OCI-LY1 (cell line): Measurements from ENCODE around the gene NPIPA5.
"Not testable (repeated sequence)": the region's sequence is repeated elsewhere in the genome, so short reads cannot be mapped to it uniquely, and the experiment has no call there.

Experiments used
- H2AFZ ChIP-seq: fragments of 200-600 bp; sonication (generic), shearing (Covaris generic); 2 replicates; pipeline ENCODE4 v1.6.0; 2014; ENCODE audit warnings: antibody characterized with exemption, mild to moderate bottlenecking, low read length
- H3F3A ChIP-seq: fragments of 200-600 bp; sonication (generic), shearing (Covaris generic); 2 replicates; pipeline ENCODE4 v1.6.0; 2014; ENCODE audit warnings: mild to moderate bottlenecking, antibody characterized with exemption, low read length, moderate library complexity; ENCODE audit not compliant: insufficient read depth
- H3K27ac ChIP-seq: fragments of 200-600 bp; sonication (generic); 2 replicates; pipeline ENCODE4 v1.5.1; 2014; ENCODE audit warnings: low read length, mixed run types, mild to moderate bottlenecking, low read depth; ENCODE audit not compliant: poor library complexity, severe bottlenecking
- H3K27me3 ChIP-seq: fragments of 200-600 bp; sonication (generic); 2 replicates; pipeline ENCODE4 v1.6.0; 2014; ENCODE audit warnings: antibody characterized with exemption, mild to moderate bottlenecking, low read length, moderate library complexity; ENCODE audit not compliant: insufficient read depth
- H3K36me3 ChIP-seq: fragments of 200-600 bp; sonication (generic); 2 replicates; pipeline ENCODE4 v1.6.1; 2014; ENCODE audit warnings: mild to moderate bottlenecking, antibody characterized with exemption, low read length, moderate library complexity, mixed read lengths; ENCODE audit not compliant: insufficient read depth
- H3K4me1 ChIP-seq: fragments of 200-600 bp; sonication (generic); 2 replicates; pipeline ENCODE4 v1.5.1; 2014; ENCODE audit warnings: mild to moderate bottlenecking, low read length, moderate library complexity; ENCODE audit not compliant: insufficient read depth, severe bottlenecking
- H3K4me2 ChIP-seq: fragments of 200-600 bp; sonication (generic), shearing (Covaris generic); 2 replicates; pipeline ENCODE4 v1.6.1; 2014; ENCODE audit warnings: low read length
- H3K4me3 ChIP-seq: fragments of 200-600 bp; sonication (generic); 2 replicates; pipeline ENCODE4 v1.5.1; 2014; ENCODE audit warnings: low read length, low read depth, mild to moderate bottlenecking, mixed read lengths; ENCODE audit not compliant: poor library complexity, severe bottlenecking
- H3K79me2 ChIP-seq: fragments of 200-600 bp; shearing (Covaris generic); 2 replicates; pipeline ENCODE4 v1.6.1; 2016; ENCODE audit warnings: mixed run types, low read length, mixed read lengths; ENCODE audit not compliant: insufficient read depth
- H3K9ac ChIP-seq: fragments of 200-600 bp; sonication (generic), shearing (Covaris generic); 2 replicates; pipeline ENCODE4 v1.6.1; 2014; ENCODE audit warnings: mild to moderate bottlenecking, low read length, mixed read lengths
- H3K9me2 ChIP-seq: fragments of 200-600 bp; sonication (generic), shearing (Covaris generic); 2 replicates; pipeline ENCODE4 v1.6.1; 2014; ENCODE audit warnings: low read depth, mild to moderate bottlenecking, low read length, mixed read lengths
- H3K9me3 ChIP-seq: fragments of 200-600 bp; shearing (Covaris generic); 2 replicates; pipeline ENCODE4 v1.6.1; 2014; ENCODE audit warnings: low read length, mixed read lengths
- H4K20me1 ChIP-seq: fragments of 200-600 bp; sonication (generic), shearing (Covaris generic); 2 replicates; pipeline ENCODE4 v1.6.0; 2016; ENCODE audit warnings: mild to moderate bottlenecking, low read length; ENCODE audit not compliant: insufficient read depth

The NPIPA5 gene

DNA sequence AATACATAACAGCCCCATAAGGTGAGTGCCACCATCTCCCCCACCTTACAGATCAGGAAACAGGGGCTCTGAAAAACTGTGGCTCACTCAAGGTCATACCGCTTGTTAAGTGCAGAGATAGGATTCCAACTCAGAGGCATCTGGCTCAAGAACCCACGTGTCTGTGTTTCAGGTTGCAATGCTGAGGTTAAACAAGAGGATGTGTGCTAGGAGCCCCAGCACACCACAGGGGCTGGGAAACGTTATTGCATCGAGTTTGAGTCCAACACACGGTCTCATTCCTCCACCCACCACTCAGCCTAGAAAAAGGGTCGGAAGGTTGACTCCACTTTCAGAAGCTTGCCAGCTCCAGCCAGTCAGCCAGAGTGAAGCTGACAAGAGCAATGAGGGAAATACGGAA is 29.4 kb downstream of the NPIPA5 start:
- not testable (repeated sequence) for H3K4me2 ChIP-seq, H3K4me1 ChIP-seq, H3K4me3 ChIP-seq, H3K9ac ChIP-seq, H3F3A ChIP-seq, H4K20me1 ChIP-seq, H3K27me3 ChIP-seq, H3K9me3 ChIP-seq, H3K36me3 ChIP-seq, H3K79me2 ChIP-seq, H3K9me2 ChIP-seq, H3K27ac ChIP-seq, H2AFZ ChIP-seq

DNA sequence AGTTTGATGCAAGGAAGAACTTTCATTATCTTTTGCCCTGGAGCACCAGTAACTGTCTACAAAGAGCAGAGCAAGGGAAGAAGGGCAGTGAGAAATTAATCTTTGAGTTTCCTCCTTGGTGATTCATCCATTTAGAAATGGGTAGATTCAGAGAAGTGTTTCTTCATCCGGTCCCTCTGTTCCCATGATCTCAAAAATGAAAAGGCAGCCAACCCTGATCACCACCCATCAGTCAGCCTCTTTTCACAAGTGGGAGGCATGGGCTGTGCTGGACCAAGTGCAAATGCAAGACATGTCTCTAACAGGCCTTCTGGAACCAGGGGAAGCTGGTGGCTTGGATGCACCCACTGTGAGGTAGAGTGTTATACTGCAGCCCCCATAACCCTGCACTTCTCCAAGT is 35.8 kb downstream of the NPIPA5 start:
- H3K9ac ChIP-seq, H4K20me1 ChIP-seq, H3K9me2 ChIP-seq, H3F3A ChIP-seq, H3K9me3 ChIP-seq, H3K79me2 ChIP-seq, H3K4me2 ChIP-seq, H3K27me3 ChIP-seq, H3K4me3 ChIP-seq, H3K4me1 ChIP-seq, H2AFZ ChIP-seq, H3K27ac ChIP-seq, H3K36me3 ChIP-seq: not testable (repeated sequence)

GRCh38 chr16:15338986-15339385 is 39.1 kb downstream of the NPIPA5 start:
- not testable (repeated sequence) for H3K4me1 ChIP-seq, H3K27me3 ChIP-seq, H2AFZ ChIP-seq, H3K4me2 ChIP-seq, H3K9ac ChIP-seq, H3K27ac ChIP-seq, H3K4me3 ChIP-seq, H4K20me1 ChIP-seq, H3K9me2 ChIP-seq, H3K36me3 ChIP-seq, H3K79me2 ChIP-seq, H3K9me3 ChIP-seq, H3F3A ChIP-seq

DNA sequence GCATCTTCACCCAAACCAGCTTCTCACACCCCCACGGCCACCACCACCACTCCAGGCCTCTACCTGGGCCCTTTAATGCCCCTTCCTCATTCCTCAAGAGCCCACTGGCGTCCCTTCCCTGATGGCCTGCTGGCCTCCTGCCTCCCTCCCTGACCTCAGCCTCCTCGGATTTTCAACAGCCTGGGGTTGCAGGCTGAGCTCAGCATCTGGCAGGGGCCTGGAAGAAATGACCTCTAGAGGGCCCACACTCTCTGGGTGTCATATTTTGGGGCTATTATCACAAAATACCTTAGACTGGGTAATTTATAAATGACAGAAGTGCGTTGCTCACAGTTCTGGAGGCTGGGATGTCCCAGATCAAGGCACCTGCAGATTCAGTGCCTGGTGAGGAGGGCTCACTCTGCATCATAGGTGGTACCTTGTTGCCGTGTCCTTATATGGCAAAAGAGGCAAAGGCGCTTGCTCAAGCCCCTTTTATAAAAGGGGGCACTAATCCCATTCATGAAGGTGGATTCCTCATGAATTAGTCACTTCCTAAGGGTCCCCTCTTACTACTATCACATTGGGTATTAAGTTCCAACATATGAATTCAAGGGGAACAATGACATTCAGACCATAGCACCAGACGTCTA is 40.0 kb downstream of the NPIPA5 start:
- not testable (repeated sequence) for H4K20me1 ChIP-seq, H2AFZ ChIP-seq, H3K27ac ChIP-seq, H3K9ac ChIP-seq, H3K4me3 ChIP-seq, H3K79me2 ChIP-seq, H3K36me3 ChIP-seq, H3K9me3 ChIP-seq, H3K4me1 ChIP-seq, H3F3A ChIP-seq, H3K27me3 ChIP-seq, H3K4me2 ChIP-seq, H3K9me2 ChIP-seq

DNA sequence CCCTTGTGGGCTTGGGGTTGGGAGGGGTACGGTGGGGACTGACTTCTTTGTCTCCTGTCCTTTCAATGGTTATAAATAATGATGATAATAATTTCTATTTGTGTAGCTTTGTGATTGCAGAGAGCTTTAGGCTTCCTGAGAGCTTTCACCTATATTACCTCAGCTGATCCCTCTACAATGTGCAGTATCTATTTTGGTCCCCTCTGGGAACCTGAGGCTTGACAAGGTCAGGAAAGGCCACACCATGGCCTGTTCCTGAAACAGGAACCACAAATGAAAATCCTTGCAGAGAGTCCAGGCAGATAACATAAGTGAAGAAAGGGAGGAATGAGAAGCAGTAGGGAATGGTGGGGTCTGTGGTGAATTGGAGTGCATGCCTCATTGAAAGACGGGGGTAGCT is 42.5 kb downstream of the NPIPA5 start:
- H4K20me1 ChIP-seq, H3K36me3 ChIP-seq: not testable (repeated sequence)

DNA sequence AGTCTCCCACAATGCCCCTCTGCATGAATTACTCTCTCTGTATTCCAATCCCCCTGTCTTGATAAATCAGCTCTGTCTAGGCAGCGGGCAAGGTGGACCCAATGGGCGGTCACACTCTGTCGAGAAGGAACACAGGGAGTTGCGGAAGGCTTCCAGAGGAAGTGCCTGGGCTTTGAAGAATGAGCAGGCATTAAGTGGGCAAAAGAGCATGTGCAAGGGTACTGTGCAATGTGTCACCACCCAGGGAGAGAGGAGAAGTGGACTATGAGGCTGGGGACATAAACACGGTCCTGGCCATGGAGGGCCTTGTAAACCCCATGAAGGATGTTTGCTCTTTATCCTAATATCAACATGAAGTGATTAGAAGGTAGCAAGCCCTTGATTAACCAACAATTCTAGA is 44.1 kb downstream of the NPIPA5 start:
- H3K4me1 ChIP-seq, H3K9me3 ChIP-seq, H4K20me1 ChIP-seq, H3F3A ChIP-seq, H3K9ac ChIP-seq, H3K4me3 ChIP-seq, H3K27me3 ChIP-seq, H3K36me3 ChIP-seq, H3K79me2 ChIP-seq, H2AFZ ChIP-seq, H3K27ac ChIP-seq, H3K4me2 ChIP-seq, H3K9me2 ChIP-seq: not testable (repeated sequence)

More for the DNA sequence above, 42.5 kb downstream of the NPIPA5 start:
- H3K9me2 ChIP-seq, H3K4me2 ChIP-seq, H3K27ac ChIP-seq, H2AFZ ChIP-seq, H3F3A ChIP-seq, H3K79me2 ChIP-seq, H3K4me3 ChIP-seq, H3K9ac ChIP-seq, H3K9me3 ChIP-seq, H3K4me1 ChIP-seq, H3K27me3 ChIP-seq: not testable (repeated sequence)

DNA sequence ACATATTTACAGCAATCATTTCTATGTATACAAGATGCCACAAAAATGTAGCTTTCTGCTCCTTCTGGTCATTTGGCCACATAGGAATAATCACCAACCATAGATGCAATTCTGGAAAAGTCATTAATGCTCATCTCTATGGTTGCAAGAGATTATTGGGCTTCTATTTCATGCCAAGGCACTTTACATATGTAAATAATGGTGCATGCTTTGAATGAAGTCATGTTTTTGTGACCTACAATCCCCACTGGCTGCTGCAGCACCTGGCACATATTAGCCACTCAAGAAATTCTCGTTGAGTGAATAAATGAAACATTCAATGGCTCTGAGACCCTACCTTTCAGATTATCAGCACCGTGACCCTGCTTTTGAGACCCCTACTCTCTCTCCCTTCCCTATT is 47.1 kb downstream of the NPIPA5 start:
- H3K4me2 ChIP-seq, H3K9me3 ChIP-seq, H3K4me3 ChIP-seq, H3K9me2 ChIP-seq, H3K79me2 ChIP-seq, H3K27ac ChIP-seq, H3K27me3 ChIP-seq, H3F3A ChIP-seq, H3K36me3 ChIP-seq, H3K9ac ChIP-seq, H2AFZ ChIP-seq, H4K20me1 ChIP-seq, H3K4me1 ChIP-seq: not testable (repeated sequence)

- not testable (repeated sequence) for H3K79me2 ChIP-seq, H3K4me2 ChIP-seq, H3K27ac ChIP-seq, H3K4me1 ChIP-seq, H3K9me2 ChIP-seq, H3K4me3 ChIP-seq, H2AFZ ChIP-seq, H3K9ac ChIP-seq, H3K9me3 ChIP-seq, H4K20me1 ChIP-seq, H3K27me3 ChIP-seq, H3K36me3 ChIP-seq, H3F3A ChIP-seq
Observed at GRCh38 chr16:15324954-15325353, 53.1 kb downstream of the NPIPA5 start.
